GM18508 (cell line): ENCODE measurements around the gene CAMK1D.
"Not testable (repeated sequence)": the region's sequence is repeated elsewhere in the genome, so short reads cannot be mapped to it uniquely, and the experiment has no call there.

ENCODE experiments used
- ATAC-seq: cut with Tn5 transposase; IDR thresholded peaks from one replicate; pipeline ENCODE4 v1.9.1; 2021; ENCODE audit warnings: moderate number of reproducible peaks; ENCODE audit not compliant: insufficient read depth, unreplicated experiment

The CAMK1D gene

GRCh38 chr10:12724807-12725579 lies 375.6 kb downstream of the CAMK1D start:
- no peak for ATAC-seq

- not testable (repeated sequence) for ATAC-seq
Observed at GRCh38 chr10:12725580-12725888, 376.2 kb downstream of the CAMK1D start.

GRCh38 chr10:12726971-12727831 lies 377.9 kb downstream of the CAMK1D start:
- ATAC-seq: no peak

- ATAC-seq: no peak
Observed at GRCh38 chr10:12727832-12728215, 378.5 kb downstream of the CAMK1D start.

GRCh38 chr10:12728494-12728893 lies 379.1 kb downstream of the CAMK1D start:
- no peak for ATAC-seq

- no peak for ATAC-seq
Observed at GRCh38 chr10:12729885-12730284, 380.5 kb downstream of the CAMK1D start.

GRCh38 chr10:12730809-12731519 lies 381.6 kb downstream of the CAMK1D start:
- ATAC-seq: no peak

- no peak for ATAC-seq
Observed at GRCh38 chr10:12733271-12733670, 383.9 kb downstream of the CAMK1D start.

- ATAC-seq: no peak
Observed at GRCh38 chr10:12735843-12736462, 386.6 kb downstream of the CAMK1D start.

GRCh38 chr10:12740813-12741212 lies 391.5 kb downstream of the CAMK1D start:
- ATAC-seq: no peak

GRCh38 chr10:12741360-12741804 lies 392.0 kb downstream of the CAMK1D start:
- no peak for ATAC-seq

- ATAC-seq: no peak
Observed at GRCh38 chr10:12742771-12743170, 393.4 kb downstream of the CAMK1D start.

- ATAC-seq: not testable (repeated sequence)
Observed at GRCh38 chr10:12743466-12743865, 394.1 kb downstream of the CAMK1D start.

GRCh38 chr10:12743941-12744340 lies 394.6 kb downstream of the CAMK1D start:
- no peak for ATAC-seq

- no peak for ATAC-seq
Observed at GRCh38 chr10:12748186-12748585, 398.8 kb downstream of the CAMK1D start.

- no peak for ATAC-seq
Observed at GRCh38 chr10:12749760-12750478, 400.6 kb downstream of the CAMK1D start.

GRCh38 chr10:12750526-12751201 lies 401.3 kb downstream of the CAMK1D start:
- ATAC-seq: no peak

GRCh38 chr10:12755075-12755474 lies 405.7 kb downstream of the CAMK1D start:
- no peak for ATAC-seq

- ATAC-seq: no peak
Observed at GRCh38 chr10:12757351-12757750, 408.0 kb downstream of the CAMK1D start.
